Sigmoid colon (tissue), 4 donors: ENCODE data around the gene CCDC191.

Experiments
- CTCF ChIP-seq, 4 experiments: fragments of 450-650 bp in 3 of 4; fragments of 200-600 bp in 1 of 4; IDR thresholded peaks; one replicate each; pipeline ENCODE4 v1.5.1; 2016 to 2019; ENCODE audit warnings: antibody characterized with exemption in 4 of 4, mild to moderate bottlenecking in 3 of 4, moderate library complexity in 2 of 4
- EP300 ChIP-seq, 4 donors: sonication (generic); formaldehyde crosslinking; IDR thresholded peaks; one replicate each; pipeline ENCODE4 v1.6.1; 2017; ENCODE audit warnings: antibody characterized with exemption in 4 of 4
- POLR2A ChIP-seq, 2 donors: fragments of 450-650 bp; IDR thresholded peaks; one replicate each; pipeline ENCODE4 v1.6.1; 2016; ENCODE audit warnings: antibody characterized with exemption in 2 of 2, mild to moderate bottlenecking in 2 of 2, moderate library complexity in 2 of 2

DNA sequence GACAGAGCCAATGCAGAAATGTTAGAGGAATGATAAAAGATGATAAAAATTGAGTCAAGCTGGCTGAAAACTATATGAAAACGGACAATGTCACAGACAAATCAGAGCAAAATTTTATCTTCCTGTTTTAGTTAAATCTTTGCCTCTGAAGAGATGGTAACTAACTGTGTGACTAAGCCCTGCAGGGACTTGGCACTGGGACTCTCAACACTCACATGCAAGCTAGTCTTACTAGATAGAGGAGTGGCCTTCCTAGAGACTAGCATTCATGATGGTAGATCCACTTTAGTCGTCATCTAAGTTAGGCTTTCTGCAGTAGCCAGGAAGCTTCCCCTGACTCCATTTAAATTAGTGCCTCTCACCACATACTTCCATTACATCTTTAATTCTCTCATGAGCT lies 4.1 kb downstream of the CCDC191 start:
- TF ChIP-seq POLR2A (IDR thresholded peaks at IDR 0.05) (no peak), CTCF (IDR thresholded peaks at IDR 0.05) (no peak), EP300 (IDR thresholded peaks at IDR 0.05) (no peak)
